Activated T-cell treated with anti-CD3 and anti-CD28 coated beads, Interleukin-2, amount 50 U/mL, for 24 hours (primary cell): Measurements from ENCODE around the gene NDUFA5.
"Not testable (repeated sequence)": the region's sequence is repeated elsewhere in the genome, so short reads cannot be mapped to it uniquely, and the experiment has no call there.

Experiments
- DNase-seq: peaks from one replicate; pipeline ENCODE4 v3.0.0-alpha.2; 2020
- H3K27ac Mint-ChIP-seq: 2 replicates; pipeline ENCODE4 v1.8.0; 2020; ENCODE audit warnings: mild to moderate bottlenecking, mixed read lengths
- H3K27me3 Mint-ChIP-seq: 2 replicates; pipeline ENCODE4 v1.8.0; 2020; ENCODE audit warnings: mixed read lengths
- H3K36me3 Mint-ChIP-seq: 2 replicates; pipeline ENCODE4 v1.8.0; 2020; ENCODE audit warnings: low read depth, mixed read lengths
- H3K4me1 Mint-ChIP-seq: 2 replicates; pipeline ENCODE4 v1.8.0; 2020; ENCODE audit warnings: low read depth, mixed read lengths
- H3K4me3 Mint-ChIP-seq: 2 replicates; pipeline ENCODE4 v1.8.0; 2020; ENCODE audit warnings: mild to moderate bottlenecking, moderate library complexity, mixed read lengths
- H3K9me3 Mint-ChIP-seq: 2 replicates; pipeline ENCODE4 v1.8.0; 2020; ENCODE audit warnings: mixed read lengths

NDUFA5 gene

GRCh38 chr7:123571684-123572083 is 14.1 kb upstream of the NDUFA5 start:
- Mint-ChIP-seq H3K4me3 (no peak overlapping the region), H3K4me1 (no peaks in the 10 kb centered on the region), H3K9me3 (no peaks in the 10 kb centered on the region), H3K27me3 (peaks cover 4% of the 10 kb centered on the region), H3K27ac (no peak overlapping the region), H3K36me3 (no peaks in the 10 kb centered on the region)
- no peak for DNase-seq

- H3K27ac Mint-ChIP-seq: no peak overlapping the region
Observed at GRCh38 chr7:123571187-123571586, 13.6 kb upstream of the NDUFA5 start.

GRCh38 chr7:123570390-123571182 is 13.0 kb upstream of the NDUFA5 start:
- H3K4me3 Mint-ChIP-seq: no peak overlapping the region
- H3K36me3 Mint-ChIP-seq: no peaks in the 10 kb centered on the region
- H3K9me3 Mint-ChIP-seq: no peaks in the 10 kb centered on the region
- H3K27me3 Mint-ChIP-seq: peaks cover 4% of the 10 kb centered on the region
- H3K4me1 Mint-ChIP-seq: no peaks in the 10 kb centered on the region
- H3K27ac Mint-ChIP-seq: no peak overlapping the region
- DNase-seq: no peak

More at GRCh38 chr7:123571187-123571586, 13.6 kb upstream of the NDUFA5 start:
- no peaks in the 10 kb centered on the region for H3K9me3 Mint-ChIP-seq
- no peaks in the 10 kb centered on the region for H3K4me1 Mint-ChIP-seq
- no peak for DNase-seq
- H3K36me3 Mint-ChIP-seq: no peaks in the 10 kb centered on the region
- H3K4me3 Mint-ChIP-seq: no peak overlapping the region
- H3K27me3 Mint-ChIP-seq: peaks cover 4% of the 10 kb centered on the region

- Mint-ChIP-seq H3K27me3 (peaks cover 1% of the 10 kb centered on the region), H3K4me1 (no peaks in the 10 kb centered on the region), H3K4me3 (no peak overlapping the region), H3K9me3 (no peaks in the 10 kb centered on the region), H3K27ac (no peak overlapping the region), H3K36me3 (no peaks in the 10 kb centered on the region)
- no peak for DNase-seq
Observed at GRCh38 chr7:123569352-123570010, 11.9 kb upstream of the NDUFA5 start.

GRCh38 chr7:123562121-123562520 is 4.5 kb upstream of the NDUFA5 start:
- DNase-seq: no peak
- no peaks in the 10 kb centered on the region for H3K36me3 Mint-ChIP-seq
- H3K4me3 Mint-ChIP-seq: no peak overlapping the region
- no peaks in the 10 kb centered on the region for H3K9me3 Mint-ChIP-seq
- H3K27ac Mint-ChIP-seq: no peak overlapping the region
- H3K4me1 Mint-ChIP-seq: peaks cover 3% of the 10 kb centered on the region
- no peaks in the 10 kb centered on the region for H3K27me3 Mint-ChIP-seq

- DNase-seq: no peak
- H3K4me1 Mint-ChIP-seq: peaks cover 8% of the 10 kb centered on the region
- H3K27ac Mint-ChIP-seq: no peak overlapping the region
- H3K27me3 Mint-ChIP-seq: no peaks in the 10 kb centered on the region
- H3K9me3 Mint-ChIP-seq: no peaks in the 10 kb centered on the region
- no peak overlapping the region for H3K4me3 Mint-ChIP-seq
- H3K36me3 Mint-ChIP-seq: peaks cover 7% of the 10 kb centered on the region
Observed at GRCh38 chr7:123558289-123558874, 764 bp upstream of the NDUFA5 start.

- Mint-ChIP-seq H3K4me3 (no peak overlapping the region), H3K9me3 (no peaks in the 10 kb centered on the region), H3K36me3 (peaks cover 21% of the 10 kb centered on the region), H3K4me1 (peaks cover 19% of the 10 kb centered on the region), H3K27me3 (no peaks in the 10 kb centered on the region), H3K27ac (no peak overlapping the region)
- no peak for DNase-seq
Observed at GRCh38 chr7:123557016-123557397, 611 bp downstream of the NDUFA5 start.

- Mint-ChIP-seq H3K27me3 (no peaks in the 10 kb centered on the region), H3K4me3 (no peak overlapping the region), H3K27ac (no peak overlapping the region), H3K4me1 (peaks cover 19% of the 10 kb centered on the region), H3K36me3 (peaks cover 27% of the 10 kb centered on the region), H3K9me3 (no peaks in the 10 kb centered on the region)
- DNase-seq: no peak
Observed at GRCh38 chr7:123555484-123555883, 2.1 kb downstream of the NDUFA5 start.

GRCh38 chr7:123553159-123553558 is 4.5 kb downstream of the NDUFA5 start:
- Mint-ChIP-seq H3K27ac (no peak overlapping the region), H3K4me1 (peaks cover 32% of the 10 kb centered on the region), H3K27me3 (no peaks in the 10 kb centered on the region), H3K9me3 (no peaks in the 10 kb centered on the region), H3K4me3 (no peak overlapping the region), H3K36me3 (peaks cover 50% of the 10 kb centered on the region)
- DNase-seq: no peak

GRCh38 chr7:123552641-123553040 is 5.0 kb downstream of the NDUFA5 start:
- DNase-seq: no peak
- Mint-ChIP-seq H3K4me1 (peaks cover 33% of the 10 kb centered on the region), H3K27ac (no peak overlapping the region), H3K4me3 (no peak overlapping the region), H3K9me3 (no peaks in the 10 kb centered on the region), H3K36me3 (peaks cover 55% of the 10 kb centered on the region), H3K27me3 (no peaks in the 10 kb centered on the region)

GRCh38 chr7:123552134-123552533 is 5.5 kb downstream of the NDUFA5 start:
- not testable (repeated sequence) for H3K27me3 Mint-ChIP-seq, DNase-seq, H3K9me3 Mint-ChIP-seq, H3K4me3 Mint-ChIP-seq, H3K27ac Mint-ChIP-seq
- Mint-ChIP-seq H3K36me3 (peaks cover 60% of the 10 kb centered on the region), H3K4me1 (peaks cover 36% of the 10 kb centered on the region)

- H3K27ac Mint-ChIP-seq: peak overlapping the region; percentile 20
- no peaks in the 10 kb centered on the region for H3K27me3 Mint-ChIP-seq
- no peak overlapping the region for H3K4me3 Mint-ChIP-seq
- H3K36me3 Mint-ChIP-seq: peaks cover 69% of the 10 kb centered on the region
- DNase-seq: no peak
- H3K9me3 Mint-ChIP-seq: no peaks in the 10 kb centered on the region
- peaks cover 39% of the 10 kb centered on the region for H3K4me1 Mint-ChIP-seq
Observed at GRCh38 chr7:123548406-123548805, 9.2 kb downstream of the NDUFA5 start.

GRCh38 chr7:123539871-123540270 is 17.7 kb downstream of the NDUFA5 start:
- Mint-ChIP-seq H3K27me3 (no peaks in the 10 kb centered on the region), H3K4me3 (no peak overlapping the region), H3K36me3 (peaks cover 26% of the 10 kb centered on the region), H3K9me3 (no peaks in the 10 kb centered on the region), H3K27ac (no peak overlapping the region), H3K4me1 (peaks cover 18% of the 10 kb centered on the region)
- DNase-seq: no peak

- peaks cover 25% of the 10 kb centered on the region for H3K36me3 Mint-ChIP-seq
- no peaks in the 10 kb centered on the region for H3K9me3 Mint-ChIP-seq
- no peak for DNase-seq
- no peak overlapping the region for H3K4me3 Mint-ChIP-seq
- no peak overlapping the region for H3K27ac Mint-ChIP-seq
- peaks cover 23% of the 10 kb centered on the region for H3K4me1 Mint-ChIP-seq
- H3K27me3 Mint-ChIP-seq: peaks cover 6% of the 10 kb centered on the region
Observed at GRCh38 chr7:123538897-123539296, 18.7 kb downstream of the NDUFA5 start.

GRCh38 chr7:123538189-123538714 is 19.4 kb downstream of the NDUFA5 start:
- Mint-ChIP-seq H3K27ac (peak overlapping the region; percentile 8), H3K27me3 (peaks cover 12% of the 10 kb centered on the region), H3K36me3 (peaks cover 22% of the 10 kb centered on the region), H3K4me3 (no peak overlapping the region), H3K4me1 (peaks cover 28% of the 10 kb centered on the region), H3K9me3 (no peaks in the 10 kb centered on the region)
- no peak for DNase-seq
